Measurements from ENCODE around the gene LTA4H. TPM values are rescaled to one million over a fixed set of nuclear protein-coding genes. Genes with fewer than 3 reads are reported as not detected.

LTA4H gene
- total and polyA plus RNA-seq, 2 of the 4 experiments (the other 2 are of a cell fraction), result 41.0 to 43.3 TPM

GRCh38 chr12:96033549-96034389 is 1.6 kb downstream of the LTA4H start:
- Histone ChIP-seq H4K5ac (ENCODE audit: low read depth, low read length) (no peak overlapping the region), H3K27ac (ENCODE audit: insufficient read depth, low read length) (no peak overlapping the region), H3K4me1 (ENCODE audit: control insufficient read depth, insufficient read depth, low read length) (0 out of 2 replicates have a peak, but pooled peaks cover 2% of the 10 kb centered on the region), H3K23ac (ENCODE audit: low read depth, low read length) (peak overlapping the region; percentile 66; the same call in 1 of the 2 replicates), H3K18ac (ENCODE audit: low read depth, low read length) (no peak overlapping the region), H3K9ac (ENCODE audit: low read depth, low read length) (peak overlapping the region; percentile 13; the same call in 1 of the 2 replicates), H3K27me3 (ENCODE audit: control insufficient read depth, insufficient read depth, low read length) (no peaks in the 10 kb centered on the region), H2AFZ (replicated peaks; ENCODE audit: low read length, poor library complexity) (no peak overlapping the region), H3K4me2 (ENCODE audit: low read depth, low read length) (peak overlapping the region; percentile 36), H2BK120ac (ENCODE audit: low read depth, low read length) (no peak overlapping the region), H3K4me3 (ENCODE audit: insufficient read depth, low read depth, low read length) (peak overlapping the region; percentile 87; the same call in 1 of the 2 replicates), H3K36me3 (ENCODE audit: control insufficient read depth, insufficient read depth, low read length) (no peaks in the 10 kb centered on the region), H2AK9ac (replicated peaks; ENCODE audit: low read depth, low read length, poor library complexity) (no peak overlapping the region), H4K8ac (ENCODE audit: low read depth in 2 of 2, low read length in 2 of 2) (peak overlapping the region in 1 of 2 experiments; percentile 24; a peak in 1 of 4 replicates), H3K9me3 (ENCODE audit: control insufficient read depth, insufficient read depth, low read length) (no peaks in the 10 kb centered on the region), H3K9me1 (ENCODE audit: insufficient read depth, low read length) (no peaks in the 10 kb centered on the region), H3K4ac (ENCODE audit: low read depth, low read length) (no peak overlapping the region), H2AK5ac (ENCODE audit: low read depth, low read length) (no peak overlapping the region), H3K14ac (replicated peaks; ENCODE audit: low read depth, low read length) (0 out of 2 replicates have a peak overlapping the region, but pooled peaks have one; percentile 52), H2BK5ac (ENCODE audit: low read depth, low read length, poor library complexity, severe bottlenecking) (no peak overlapping the region), H4K91ac (ENCODE audit: insufficient read depth, low read depth, low read length) (no peak overlapping the region), H3K56ac (ENCODE audit: extremely low read depth, insufficient read depth, low read length) (no peak overlapping the region), H3K79me1 (ENCODE audit: low read depth in 1 of 2, low read length in 2 of 2) (peaks cover 4 to 8% of the 10 kb centered on the region in 2 experiments; a peak in 3 of 4 replicates), H4K20me1 (ENCODE audit: insufficient read depth, low read length) (no peaks in the 10 kb centered on the region), H2BK15ac (ENCODE audit: low read depth, low read length) (no peak overlapping the region), H2BK20ac (ENCODE audit: low read depth, low read length) (no peak overlapping the region)
- dilution Hi-C loops (cut with HindIII; ENCODE audit: low sequenced_read_pairs, unreplicated experiment) (no loop called here), intact Hi-C loops (cut with micrococcal nuclease) (no loop called here), in situ Hi-C loops (cut with MboI; ENCODE audit: low sequenced_read_pairs) (no loop called here)
- no peak for ATAC-seq (ENCODE audit: low read depth)
- POLR2A ChIA-PET (ENCODE audit: unreplicated experiment), result no interaction called here
- no TSS peak for BruUV-seq (replicated peaks)
- TF ChIP-seq POLR2A (IDR thresholded peaks at IDR 0.05; ENCODE audit: low read depth, low read length) (no peak), FOS (IDR thresholded peaks at IDR 0.05; ENCODE audit: low read depth, low read length) (no peak), MXI1 (IDR thresholded peaks at IDR 0.05; ENCODE audit: borderline replicate concordance, low read depth, low read length) (no peak), BHLHE40 (IDR thresholded peaks at IDR 0.05; ENCODE audit: low read depth, low read length) (no peak)
- TF ChIP-seq, protein P1, sequence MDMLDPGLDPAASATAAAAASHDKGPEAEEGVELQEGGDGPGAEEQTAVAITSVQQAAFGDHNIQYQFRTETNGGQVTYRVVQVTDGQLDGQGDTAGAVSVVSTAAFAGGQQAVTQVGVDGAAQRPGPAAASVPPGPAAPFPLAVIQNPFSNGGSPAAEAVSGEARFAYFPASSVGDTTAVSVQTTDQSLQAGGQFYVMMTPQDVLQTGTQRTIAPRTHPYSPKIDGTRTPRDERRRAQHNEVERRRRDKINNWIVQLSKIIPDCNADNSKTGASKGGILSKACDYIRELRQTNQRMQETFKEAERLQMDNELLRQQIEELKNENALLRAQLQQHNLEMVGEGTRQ (IDR thresholded peaks at IDR 0.05; ENCODE audit: low read depth, low read length), result no peak
- CTCF ChIA-PET, result no interaction called here
- DNase-seq, result no peak
- no CpG with 5 or more reads among the region's 7 CpGs for WGBS, 2 experiments (ENCODE audit: extremely low coverage in 2 of 2, insufficient read length in 1 of 2)

Measured in IMR-90 (cell line).